DOHH2 (cell line): ENCODE measurements around the gene CAMTA1.

Experiments used
- EZH2phosphoT487 ChIP-seq: fragments of 200-600 bp; sonication (generic); IDR thresholded peaks from 2 replicates; pipeline ENCODE4 v1.6.1; 2017; ENCODE audit warnings: borderline replicate concordance, mild to moderate bottlenecking, antibody characterized with exemption, low read length, moderate library complexity, mixed read lengths
- TF ChIP-seq, protein P1 (sequence below): fragments of 200-600 bp; sonication (generic); IDR thresholded peaks from one replicate; pipeline ENCODE4 v1.5.1; 2014; ENCODE audit warnings: antibody characterized with exemption, mild to moderate bottlenecking, low read depth, low read length; ENCODE audit not compliant: poor library complexity, severe bottlenecking

DNA sequence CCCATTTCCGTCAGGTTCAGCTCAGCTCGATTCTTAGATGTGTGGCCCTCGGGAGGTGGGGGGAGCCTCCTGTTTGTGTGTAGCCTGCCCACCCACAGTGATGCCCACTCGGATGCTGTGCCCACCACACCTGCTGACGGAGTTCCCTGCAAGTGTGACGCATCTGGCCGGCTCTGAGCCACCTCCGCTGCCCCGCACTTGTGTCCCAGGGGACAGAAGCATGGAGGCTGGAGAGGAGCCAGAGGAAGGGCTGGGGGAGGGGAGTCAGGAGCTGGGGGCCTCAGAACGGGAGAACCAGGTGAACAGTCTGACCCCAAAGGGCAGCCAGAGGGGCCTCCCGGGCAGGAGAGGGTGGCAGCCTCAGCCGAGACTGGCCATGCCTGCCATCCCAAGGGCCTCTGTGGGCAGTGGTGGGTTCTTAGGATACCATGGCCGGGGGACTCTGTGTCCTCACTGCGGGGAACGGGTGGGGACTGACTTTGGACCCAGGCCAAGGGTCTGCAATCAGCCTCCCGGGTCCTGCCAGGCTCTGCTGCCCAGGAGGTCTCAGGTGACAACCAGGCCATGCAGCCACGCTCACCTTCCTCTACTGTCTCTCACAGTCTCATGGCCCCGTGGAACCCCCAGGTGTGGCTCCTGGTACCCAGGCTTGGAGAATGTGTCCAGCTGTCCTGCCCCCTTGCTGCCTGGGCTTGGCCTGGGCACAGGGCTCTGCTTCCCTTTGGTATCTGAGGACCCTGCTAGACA is 718.6 kb downstream of the CAMTA1 start:
- TF ChIP-seq, protein P1, sequence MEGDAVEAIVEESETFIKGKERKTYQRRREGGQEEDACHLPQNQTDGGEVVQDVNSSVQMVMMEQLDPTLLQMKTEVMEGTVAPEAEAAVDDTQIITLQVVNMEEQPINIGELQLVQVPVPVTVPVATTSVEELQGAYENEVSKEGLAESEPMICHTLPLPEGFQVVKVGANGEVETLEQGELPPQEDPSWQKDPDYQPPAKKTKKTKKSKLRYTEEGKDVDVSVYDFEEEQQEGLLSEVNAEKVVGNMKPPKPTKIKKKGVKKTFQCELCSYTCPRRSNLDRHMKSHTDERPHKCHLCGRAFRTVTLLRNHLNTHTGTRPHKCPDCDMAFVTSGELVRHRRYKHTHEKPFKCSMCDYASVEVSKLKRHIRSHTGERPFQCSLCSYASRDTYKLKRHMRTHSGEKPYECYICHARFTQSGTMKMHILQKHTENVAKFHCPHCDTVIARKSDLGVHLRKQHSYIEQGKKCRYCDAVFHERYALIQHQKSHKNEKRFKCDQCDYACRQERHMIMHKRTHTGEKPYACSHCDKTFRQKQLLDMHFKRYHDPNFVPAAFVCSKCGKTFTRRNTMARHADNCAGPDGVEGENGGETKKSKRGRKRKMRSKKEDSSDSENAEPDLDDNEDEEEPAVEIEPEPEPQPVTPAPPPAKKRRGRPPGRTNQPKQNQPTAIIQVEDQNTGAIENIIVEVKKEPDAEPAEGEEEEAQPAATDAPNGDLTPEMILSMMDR: no peak
- TF ChIP-seq EZH2phosphoT487: no peak
